GM21529 (cell line): Measurements from ENCODE around the gene ZNF407.
A peak's percentile ranks its signal among the peaks of the same experiment; 100 is the strongest.

Experiments used
- ATAC-seq: cut with Tn5 transposase; IDR thresholded peaks from one replicate; pipeline ENCODE4 v1.9.1; 2021; ENCODE audit not compliant: unreplicated experiment

ZNF407 gene

DNA sequence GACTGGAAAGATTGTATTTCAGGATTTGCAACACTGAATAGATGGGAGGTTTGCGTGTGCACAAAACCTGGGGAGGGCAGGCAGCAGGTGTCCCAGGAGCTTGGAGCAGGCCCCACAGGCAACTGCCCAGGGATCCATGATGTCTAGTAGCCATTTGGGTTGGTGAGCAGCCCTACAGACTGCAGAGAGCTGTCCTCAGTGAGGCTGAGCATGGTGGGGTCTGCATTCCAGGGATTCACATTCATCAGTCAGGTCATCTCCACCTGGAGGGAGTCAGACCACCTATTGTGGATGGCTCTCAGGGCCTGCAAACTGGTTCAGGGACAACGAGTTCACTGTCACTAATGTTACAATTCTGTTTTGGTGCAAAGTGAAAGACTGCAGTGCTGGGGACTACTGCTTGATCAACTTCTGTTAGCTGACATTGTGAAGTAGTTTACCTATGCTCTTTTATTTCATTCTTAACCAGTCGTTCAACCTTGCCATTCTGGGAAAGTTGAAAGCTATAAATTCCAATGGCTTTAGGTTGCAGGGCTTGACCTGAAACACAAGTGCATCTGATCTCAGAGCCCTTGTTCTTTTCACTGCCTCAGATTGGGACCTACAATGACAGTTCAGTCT is 222.6 kb downstream of the ZNF407 start:
- no peak for ATAC-seq

DNA sequence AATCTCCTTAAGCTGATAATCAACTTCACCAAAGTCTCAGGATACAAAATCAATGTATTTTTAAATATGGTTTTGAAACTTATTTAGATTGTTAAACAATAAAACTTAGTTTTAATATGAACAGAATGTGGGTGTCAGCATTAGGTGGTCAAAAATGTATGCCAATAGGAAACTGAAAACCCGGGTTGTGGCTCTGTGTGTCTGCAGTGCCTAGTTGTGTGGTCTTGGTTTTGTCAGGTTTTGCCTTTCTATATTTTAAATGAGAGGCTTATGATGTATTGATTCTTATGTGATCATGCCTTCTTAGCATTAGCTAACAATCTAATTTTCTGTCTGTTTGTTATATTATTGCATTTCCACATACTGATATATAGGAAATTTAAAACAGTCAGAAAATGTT is 227.8 kb downstream of the ZNF407 start:
- ATAC-seq, result peak; percentile 42

DNA sequence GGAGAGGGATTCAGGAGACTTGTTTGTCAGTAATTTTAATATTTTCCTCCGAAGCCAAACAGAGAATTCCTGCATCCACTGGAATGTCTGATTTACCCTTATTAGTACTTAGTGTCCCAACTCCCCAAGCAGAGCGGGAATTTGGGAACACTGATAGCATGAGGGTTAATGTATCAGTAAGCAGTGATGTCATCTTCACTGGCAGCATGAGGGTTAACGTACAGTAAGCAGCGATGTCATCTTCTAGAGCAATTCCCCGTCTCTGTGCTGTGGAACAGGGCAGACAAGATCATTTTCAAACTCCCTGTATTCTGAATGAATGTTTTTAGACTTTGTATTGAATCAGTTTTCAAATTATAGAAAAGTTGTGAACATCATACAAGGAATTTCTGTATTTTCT is 228.9 kb downstream of the ZNF407 start:
- no peak for ATAC-seq

DNA sequence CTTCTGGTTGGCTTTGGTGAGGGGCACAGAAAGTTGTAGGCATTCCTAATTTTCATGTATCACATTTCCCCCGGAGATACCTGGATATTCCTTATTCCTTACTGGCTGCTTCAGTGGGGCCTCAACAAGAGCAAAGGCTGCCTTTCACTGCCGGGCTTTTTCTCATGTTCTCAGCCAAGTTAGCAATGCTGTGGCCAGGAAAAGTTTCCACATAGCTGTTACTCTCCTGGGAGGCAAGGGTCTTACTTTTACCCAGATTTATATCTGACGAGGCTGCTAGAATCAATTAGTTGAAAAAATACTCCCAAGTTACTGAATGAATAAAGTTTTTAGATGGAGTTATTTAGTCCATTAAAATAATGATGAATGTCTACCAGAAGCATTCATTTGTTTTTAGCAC is 230.5 kb downstream of the ZNF407 start:
- no peak for ATAC-seq

DNA sequence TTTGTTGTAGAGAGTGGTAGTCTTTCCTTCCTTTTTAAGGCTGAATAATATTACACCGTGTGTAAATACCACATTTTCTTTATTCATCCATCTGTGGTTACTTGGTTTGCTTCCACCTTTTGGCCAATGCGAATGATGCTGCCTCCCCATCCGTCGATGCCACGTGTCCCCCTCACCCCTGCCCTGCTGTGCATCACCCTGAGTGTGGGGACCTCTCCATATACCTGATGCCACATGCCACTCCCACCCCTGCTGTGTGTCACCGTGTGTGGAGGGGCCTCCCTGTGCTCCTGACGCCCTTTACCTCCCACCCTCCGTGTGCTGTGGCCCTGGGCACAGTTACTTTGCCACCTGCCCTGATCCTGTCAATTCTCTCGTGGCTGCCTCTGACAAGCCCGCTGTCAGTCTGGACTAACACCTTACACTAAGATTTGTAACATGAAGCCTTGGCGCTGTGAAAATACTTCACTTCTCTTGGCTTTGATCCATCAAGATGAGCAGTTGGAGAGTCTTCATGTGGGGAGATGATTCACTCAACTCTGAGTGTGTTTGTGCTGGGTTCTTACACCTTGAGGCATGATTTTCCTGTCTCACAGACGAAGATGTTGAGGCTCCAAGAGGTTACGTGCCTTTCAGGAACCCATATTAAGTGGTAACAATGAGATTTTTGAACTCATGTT is 234.0 kb downstream of the ZNF407 start:
- no peak for ATAC-seq

DNA sequence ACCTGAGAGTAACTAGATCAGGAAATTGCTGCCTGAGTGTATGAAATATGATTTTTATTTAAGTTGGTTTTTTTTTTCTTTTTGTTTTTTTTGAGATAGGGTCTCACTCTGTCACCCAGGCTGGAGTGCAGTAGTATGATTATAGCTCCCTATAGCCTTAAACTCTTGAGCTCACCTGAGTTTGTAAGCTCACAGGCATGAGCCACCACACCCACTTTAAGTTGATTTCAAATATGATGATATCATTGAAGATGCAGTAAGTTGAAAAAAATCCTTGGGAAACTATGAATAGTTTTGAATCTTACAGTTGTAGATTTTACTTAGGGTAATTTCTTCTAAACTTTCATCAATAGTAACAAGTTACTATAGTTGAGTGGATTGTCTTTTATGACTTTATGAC is 234.7 kb downstream of the ZNF407 start:
- no peak for ATAC-seq

DNA sequence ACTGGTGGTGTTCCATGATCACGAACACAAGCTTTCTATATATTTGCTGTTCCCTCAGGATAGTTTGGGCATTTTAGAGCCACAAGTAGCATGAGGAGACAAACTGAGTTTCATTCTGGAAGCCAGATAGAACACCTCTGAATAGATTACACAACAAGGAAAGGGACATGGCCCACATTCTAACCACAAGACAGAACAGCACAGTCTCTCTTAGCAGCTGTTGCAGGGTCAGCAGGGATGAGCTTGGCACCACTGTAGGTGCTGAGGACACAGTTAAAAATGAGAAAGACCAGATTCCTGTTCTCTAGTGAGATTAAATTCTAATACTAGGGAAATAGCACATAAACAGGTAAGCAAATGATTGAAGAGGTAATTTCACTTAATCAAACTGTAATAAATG is 235.3 kb downstream of the ZNF407 start:
- ATAC-seq, result no peak

DNA sequence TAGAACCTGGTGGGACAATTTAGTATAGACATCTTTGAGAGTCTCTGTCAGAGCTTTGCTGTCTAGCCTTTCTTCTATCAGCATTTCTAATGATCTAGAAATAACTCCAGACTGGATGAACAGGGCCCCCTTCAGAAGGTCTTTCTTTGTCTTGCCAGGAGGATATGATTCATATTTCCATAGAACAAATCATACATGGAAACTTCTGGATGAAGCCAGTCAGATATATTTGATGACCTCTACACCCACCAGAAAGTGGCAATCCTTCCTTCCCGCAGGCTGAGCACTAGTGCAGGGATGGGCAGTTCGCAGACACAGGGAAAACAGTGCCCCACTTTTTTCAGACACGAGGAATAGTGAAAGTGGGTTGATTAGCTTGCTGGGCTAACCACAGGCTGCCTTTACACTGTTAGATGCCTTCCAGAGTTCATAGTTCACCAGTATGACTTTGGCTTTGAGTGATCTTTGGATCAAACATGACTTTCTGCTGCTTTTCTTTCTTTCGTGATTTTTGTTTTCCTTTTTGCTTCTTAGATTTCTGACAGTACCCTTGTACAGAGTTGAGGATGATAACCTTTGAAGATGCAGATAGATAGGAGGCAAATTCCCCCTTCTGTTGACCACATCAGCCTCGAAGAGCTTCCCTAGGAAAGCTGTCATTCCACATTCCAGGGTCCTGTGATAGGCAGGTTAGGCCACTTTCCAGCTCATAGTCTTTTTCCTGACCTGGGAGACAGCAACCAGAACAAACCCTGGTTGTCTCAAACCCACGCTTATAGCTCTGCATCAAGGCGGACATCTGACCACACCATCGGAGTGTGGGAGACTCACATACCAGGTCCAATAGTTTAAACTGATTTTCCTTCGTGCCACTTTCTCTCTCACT is 237.0 kb downstream of the ZNF407 start:
- no peak for ATAC-seq

DNA sequence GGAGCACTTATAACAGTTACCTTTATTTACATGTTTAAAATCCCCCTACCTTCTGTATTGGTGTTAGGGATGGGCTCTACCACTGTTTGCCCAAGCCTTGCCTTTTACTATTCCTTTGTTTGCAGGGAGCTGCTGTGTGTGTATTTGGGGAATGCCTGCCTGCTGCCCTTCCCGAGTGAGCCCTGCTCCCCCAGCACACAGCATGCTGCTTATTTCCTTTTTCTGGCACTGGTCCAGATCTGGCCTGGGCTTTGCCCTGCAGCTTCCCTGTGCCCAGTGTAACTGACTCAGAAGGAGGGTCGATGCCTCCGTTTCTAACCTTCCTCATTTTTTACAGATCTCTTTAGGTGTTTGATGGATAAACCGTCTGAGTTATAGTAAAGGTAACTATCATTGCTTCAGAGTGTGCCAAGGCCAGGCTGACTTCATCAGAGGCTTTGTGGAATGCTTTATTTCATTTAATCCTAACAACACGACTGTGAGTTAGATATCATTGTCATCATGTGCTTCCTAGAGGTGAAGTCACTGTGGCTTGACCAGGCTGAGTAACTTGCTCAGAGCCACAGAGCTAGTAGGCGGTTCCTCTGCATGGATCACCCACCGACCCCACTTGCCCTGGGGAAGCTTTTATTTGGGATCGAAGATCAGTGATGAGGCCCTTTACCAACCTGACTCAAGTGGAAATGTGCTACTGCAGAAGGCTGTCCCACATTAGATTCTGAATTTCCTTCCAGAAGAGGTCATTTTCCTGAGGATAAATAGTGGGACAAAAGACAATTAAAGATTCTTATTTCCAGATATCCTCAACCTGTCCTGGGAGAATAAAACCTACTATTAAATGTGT is 238.8 kb downstream of the ZNF407 start:
- no peak for ATAC-seq

DNA sequence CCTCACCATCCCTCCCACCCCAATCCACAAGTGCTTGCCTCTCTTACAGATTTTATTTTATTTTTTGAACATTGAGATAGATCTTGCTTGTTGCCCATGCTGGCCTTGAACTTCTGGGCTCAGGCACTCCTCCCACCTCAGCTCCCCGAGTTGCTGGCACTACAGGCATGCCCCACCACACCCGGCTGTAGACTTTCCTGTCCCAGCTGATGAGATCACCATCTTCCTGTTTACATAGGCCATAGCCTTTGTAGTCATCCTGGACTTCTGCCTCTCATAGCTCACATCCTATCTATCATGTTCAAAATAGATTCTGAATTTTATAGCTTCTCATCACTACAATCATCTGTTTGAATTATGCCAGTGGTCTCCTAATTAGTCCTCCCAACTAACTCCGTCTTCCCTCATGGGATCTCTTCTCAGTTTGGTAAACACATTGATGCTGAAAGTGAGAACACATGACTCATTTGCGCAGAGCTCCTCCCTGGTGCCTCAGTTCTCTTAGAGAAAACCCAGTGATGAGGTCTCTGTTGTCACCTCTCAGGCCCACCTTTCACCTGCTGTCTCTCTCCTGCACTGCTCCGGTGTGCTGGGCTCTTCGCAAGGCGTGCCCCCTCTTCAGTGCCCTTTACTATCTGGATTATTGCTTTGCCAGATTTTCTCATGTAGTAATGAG is 243.0 kb downstream of the ZNF407 start:
- no peak for ATAC-seq

DNA sequence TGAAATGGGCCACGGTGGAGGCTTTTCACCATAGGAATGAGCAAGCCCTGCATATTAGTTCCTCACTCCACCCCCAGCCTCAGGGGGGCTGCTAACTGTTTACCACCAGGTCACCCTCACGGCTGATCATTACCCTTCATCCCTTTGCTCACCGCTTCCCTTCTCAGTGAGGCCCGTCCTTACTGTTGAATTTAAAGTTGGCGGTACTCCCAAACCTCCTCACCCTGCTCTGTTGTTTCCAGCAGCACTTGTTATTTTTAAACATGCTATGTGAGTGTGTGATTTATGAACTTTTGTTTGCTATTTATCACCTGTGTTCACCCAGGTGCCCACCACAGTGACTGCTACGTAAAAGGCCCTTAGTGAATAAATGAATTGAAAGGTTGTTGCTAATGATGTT is 243.6 kb downstream of the ZNF407 start:
- ATAC-seq, result no peak

DNA sequence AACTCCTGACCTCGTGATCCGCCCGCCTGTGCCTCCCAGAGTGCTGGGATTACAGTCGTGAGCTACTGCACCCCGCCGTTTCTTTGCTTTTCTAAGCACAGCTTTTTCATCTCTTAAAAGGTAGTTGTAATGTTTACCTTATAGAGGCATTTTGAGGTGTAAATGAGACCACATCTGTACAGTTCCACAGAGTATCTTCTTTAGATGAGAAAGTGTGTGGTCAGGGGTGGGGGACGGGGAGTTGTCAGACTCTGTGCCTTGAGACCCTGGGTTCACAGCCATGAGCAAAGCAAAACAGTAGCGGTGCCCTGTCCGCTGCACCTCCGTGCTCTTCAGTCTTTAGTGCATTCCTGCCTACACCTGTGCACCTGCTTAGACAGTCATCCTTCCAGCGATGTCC is 251.6 kb downstream of the ZNF407 start:
- no peak for ATAC-seq

DNA sequence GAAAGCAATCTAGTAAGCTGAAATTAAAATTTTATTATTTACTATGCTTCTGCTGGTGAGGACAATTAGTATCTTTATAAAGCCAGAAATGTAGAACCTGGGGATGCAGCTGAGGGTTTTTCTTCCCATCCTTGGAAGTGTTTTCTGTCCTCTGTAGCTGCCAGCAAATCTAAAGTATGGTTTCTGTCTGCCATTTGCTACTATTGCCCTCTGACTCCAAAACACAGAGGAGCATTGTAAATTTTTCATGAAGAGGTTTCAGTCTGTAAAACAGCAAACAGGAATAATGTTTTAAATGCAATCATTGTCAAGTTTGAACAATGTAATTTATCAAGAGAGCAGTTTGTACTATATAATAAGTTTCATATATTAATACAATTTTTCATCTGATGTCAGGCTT is 258.8 kb downstream of the ZNF407 start:
- no peak for ATAC-seq

DNA sequence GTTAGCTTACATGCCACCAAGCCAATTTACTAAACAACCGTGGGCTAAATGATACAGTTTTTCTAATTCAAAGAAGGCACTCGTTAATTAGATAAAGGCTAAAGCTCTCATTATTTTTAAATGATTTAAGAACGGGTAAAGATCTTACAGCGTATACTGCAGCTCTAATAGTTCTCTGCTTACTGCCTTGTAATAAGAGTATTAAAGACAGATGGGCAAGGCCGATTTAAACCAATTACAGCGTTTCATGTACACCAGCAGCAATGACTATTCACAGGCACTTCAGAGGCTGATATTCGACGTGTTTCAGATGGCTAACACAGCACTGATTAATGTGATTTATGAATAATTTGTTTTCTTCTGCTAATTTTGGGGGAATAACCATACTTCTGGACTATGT is 259.3 kb downstream of the ZNF407 start:
- ATAC-seq, result no peak

DNA sequence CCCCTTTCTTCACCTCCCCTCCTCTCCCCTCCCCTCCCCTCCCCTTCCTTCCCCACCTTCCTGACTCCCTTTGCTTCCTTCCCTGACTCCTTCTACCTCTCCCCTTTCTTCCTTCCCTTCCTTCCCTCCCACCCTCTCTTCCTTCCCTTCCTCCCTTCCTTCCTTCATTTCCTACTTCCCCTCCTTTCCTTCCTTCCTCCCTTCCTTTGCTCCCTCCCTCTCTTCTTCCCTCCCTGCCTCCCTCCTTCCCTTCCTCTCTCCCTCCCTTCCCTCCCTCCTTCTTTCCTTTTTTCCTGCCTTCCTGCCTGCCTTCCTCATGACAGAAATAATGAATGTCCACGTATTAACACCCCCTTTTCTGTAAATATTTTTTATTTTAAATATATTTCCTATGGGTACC is 260.2 kb downstream of the ZNF407 start:
- no peak for ATAC-seq

DNA sequence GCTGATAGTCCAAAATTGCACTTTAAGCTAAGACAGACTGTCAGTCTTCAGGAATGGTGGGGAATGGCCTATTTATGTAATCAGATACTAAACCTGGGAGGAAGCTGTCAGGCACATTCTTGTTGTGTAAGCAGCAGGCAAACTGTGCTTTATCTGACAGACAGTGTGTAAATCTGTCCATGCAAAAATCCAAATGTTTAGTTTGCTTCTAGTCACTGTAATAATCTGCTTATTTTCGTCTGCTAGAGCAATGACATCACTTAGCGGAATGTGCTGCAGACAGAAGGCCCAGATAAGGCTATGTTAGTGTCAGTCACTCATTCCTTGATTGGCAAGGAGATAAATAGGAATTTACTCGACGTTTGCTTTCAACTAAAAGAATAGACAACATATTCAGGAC is 263.5 kb downstream of the ZNF407 start:
- no peak for ATAC-seq

DNA sequence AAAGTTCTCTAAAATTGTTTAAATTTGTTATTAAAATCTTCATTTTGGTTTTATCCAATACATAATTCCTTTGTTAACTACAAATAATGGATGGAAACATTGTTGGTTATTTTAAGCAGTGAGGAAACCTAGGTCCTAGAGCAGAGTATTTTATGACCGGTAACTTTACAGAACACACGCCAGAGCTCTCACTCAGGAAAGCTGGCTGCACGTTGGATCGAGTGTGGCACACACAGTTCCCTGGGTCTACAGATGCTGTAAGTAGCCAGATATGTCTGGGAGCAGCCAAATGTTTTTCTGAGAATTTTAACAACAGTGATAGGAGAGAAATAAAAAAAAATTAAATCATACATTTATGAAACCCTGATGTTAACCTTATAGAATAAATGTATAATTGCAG is 264.4 kb downstream of the ZNF407 start:
- ATAC-seq, result no peak

DNA sequence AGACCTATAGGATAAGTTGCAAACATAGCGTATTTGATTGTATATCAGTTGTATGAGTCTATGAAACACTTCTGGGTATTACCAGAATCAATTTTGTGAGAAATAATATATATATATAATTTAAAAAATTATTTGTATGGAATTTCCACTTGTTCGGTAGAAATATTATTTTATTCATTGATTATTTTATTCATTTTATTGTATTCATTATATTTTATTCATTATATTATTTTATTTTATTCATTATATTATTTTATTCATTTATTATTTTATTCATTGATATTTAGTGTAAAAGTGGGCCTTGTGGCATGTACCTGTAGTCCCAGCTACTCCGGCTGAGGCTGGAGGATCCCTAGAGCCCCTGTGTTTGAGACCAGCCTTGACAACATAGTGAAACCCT is 268.9 kb downstream of the ZNF407 start:
- no peak for ATAC-seq

DNA sequence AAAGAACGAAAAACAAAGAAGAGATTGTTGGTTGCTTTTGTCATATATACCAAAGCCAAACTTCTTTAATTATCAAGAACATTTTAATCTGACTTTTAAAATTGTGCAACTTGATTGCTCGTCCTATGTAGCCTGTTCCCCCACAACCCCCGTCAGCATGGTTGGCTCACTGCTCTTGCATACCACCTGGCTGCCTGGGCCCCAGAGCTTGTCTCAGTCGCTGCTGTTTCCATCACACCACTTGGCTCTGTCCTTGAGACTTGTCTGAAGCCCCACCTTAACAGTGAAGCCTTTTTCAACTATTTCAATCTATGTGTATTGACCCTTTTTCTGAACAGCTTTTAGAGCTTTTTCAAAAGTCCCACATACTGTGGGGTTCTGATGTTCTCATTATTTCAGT is 270.8 kb downstream of the ZNF407 start:
- ATAC-seq, result no peak
